CD4-positive, alpha-beta T cell (primary cell): ENCODE measurements around the gene GRHPR. TPM values are rescaled to one million over a fixed set of nuclear protein-coding genes. Genes with fewer than 3 reads are reported as not detected.

Source experiments
- ATAC-seq: fragments of 200-7000 bp; cut with Tn5 transposase; one replicate; pipeline ENCODE4 v1.10.0; 2022; ENCODE audit warnings: mild to moderate bottlenecking; ENCODE audit not compliant: poor library complexity
- CTCF ChIA-PET: fragments of 350-600 bp; sonication (Branson Sonifier 250); formaldehyde crosslinking; loops from one replicate; lab custom pipeline; 2021; ENCODE audit warnings: antibody characterized with exemption, inconsistent platforms; lab: Charles Lee
- POLR2A ChIA-PET: fragments of 350-600 bp; sonication (Branson Sonifier 250); formaldehyde crosslinking; loops from one replicate; lab custom pipeline; 2021; ENCODE audit warnings: antibody characterized with exemption, inconsistent platforms; lab: Charles Lee
- DNase-seq, 14 experiments: peaks; one replicate each; pipeline ENCODE4 v3.0.0-alpha.2; 2013 to 2020; ENCODE audit warnings: mixed read lengths in 2 of 14
- H3K27ac ChIP-seq, 2 donors: one replicate each; pipeline versions ENCODE4 v1.5.1 to v1.7.0; 2013; ENCODE audit warnings: low read length in 2 of 2, low read depth in 1 of 2, mild to moderate bottlenecking in 1 of 2
- H3K27me3 ChIP-seq, 2 experiments: 1 replicate in 1 of 2; 2 replicates in 1 of 2; pipeline versions ENCODE4 v1.6.1 to v1.7.0; 2013; ENCODE audit warnings: low read length in 2 of 2, control low read depth in 1 of 2, mild to moderate bottlenecking in 1 of 2, moderate library complexity in 1 of 2; ENCODE audit not compliant: insufficient read depth in 2 of 2, control insufficient read depth in 1 of 2
- H3K36me3 ChIP-seq: one replicate; pipeline ENCODE4 v1.6.1; 2013; ENCODE audit warnings: low read length, control low read depth; ENCODE audit not compliant: insufficient read depth
- H3K4me1 ChIP-seq: one replicate; pipeline ENCODE4 v1.6.1; 2013; ENCODE audit warnings: low read length, control low read depth; ENCODE audit not compliant: insufficient read depth
- H3K4me3 ChIP-seq: one replicate; pipeline ENCODE4 v1.5.1; 2013; ENCODE audit warnings: mild to moderate bottlenecking, low read length, moderate library complexity
- H3K9me3 ChIP-seq, 2 experiments: 1 replicate in 1 of 2; 2 replicates in 1 of 2; pipeline versions ENCODE4 v1.6.1 to v1.7.0; 2013; ENCODE audit warnings: low read length in 2 of 2, mild to moderate bottlenecking in 2 of 2, control low read depth in 1 of 2, moderate library complexity in 1 of 2; ENCODE audit not compliant: control insufficient read depth in 1 of 2, insufficient read depth in 1 of 2
- H3K27ac Mint-ChIP-seq: one replicate; pipeline ENCODE4 v1.8.0; 2020; ENCODE audit warnings: mixed read lengths
- H3K27me3 Mint-ChIP-seq: one replicate; pipeline ENCODE4 v1.8.0; 2021; ENCODE audit warnings: mixed read lengths
- H3K36me3 Mint-ChIP-seq: one replicate; pipeline ENCODE4 v1.8.0; 2021; ENCODE audit warnings: low read depth, mixed read lengths
- H3K4me1 Mint-ChIP-seq: one replicate; pipeline ENCODE4 v1.8.0; 2021; ENCODE audit warnings: low read depth, mixed read lengths
- H3K4me3 Mint-ChIP-seq: one replicate; pipeline ENCODE4 v1.8.0; 2020; ENCODE audit warnings: mild to moderate bottlenecking, mixed read lengths
- H3K9me3 Mint-ChIP-seq: one replicate; pipeline ENCODE4 v1.8.0; 2020; ENCODE audit warnings: mixed read lengths
- intact Hi-C, 2 experiments: fragments of 100-400 bp; cut with DNase I in 1 of 2; cut with micrococcal nuclease in 1 of 2; formaldehyde crosslinking; loops; one replicate each; pipeline versions ENCODE4 v1.15.1 to v1.9.0; 2023 to 2025; cut with DNase I, micrococcal nuclease
- total RNA-seq, 174 experiments: library from RNA in 2 of 174; stranded (reverse) in 2 of 174; gene quantifications; one replicate each; pipeline ENCODE4 v1.2.3 and lab custom pipeline; 2021 to 2026
- TF ChIP-seq, protein P1 (sequence below): fragments of 200-600 bp; IDR thresholded peaks from one replicate; pipeline ENCODE4 v1.8.0; 2022; ENCODE audit warnings: antibody characterized with exemption, mild to moderate bottlenecking

Gene GRHPR
- total RNA-seq, 2 experiments from 2014 or later = 29.0 to 29.6 TPM

DNA sequence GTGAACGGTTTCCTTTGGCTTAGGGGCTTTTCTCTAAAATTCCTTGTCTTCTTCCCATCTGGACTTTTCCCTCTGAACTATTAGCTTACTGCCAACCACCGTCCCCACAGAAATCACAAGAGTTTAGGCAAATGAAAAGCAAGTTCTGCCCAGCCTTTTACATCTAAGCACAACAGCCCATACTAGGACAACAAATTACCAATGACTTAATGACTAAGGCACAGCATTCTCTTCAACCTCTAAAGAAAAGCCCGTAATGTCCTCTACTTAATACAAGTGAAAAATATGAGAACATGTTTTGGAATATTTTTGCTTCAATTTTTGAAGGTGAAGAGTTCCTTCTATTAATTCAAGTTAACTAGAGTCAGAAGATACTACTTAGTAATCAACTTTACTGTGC lies 41.5 kb downstream of the GRHPR start:
- H3K27ac Mint-ChIP-seq = peak overlapping the region; percentile 92
- ATAC-seq (no peak), DNase-seq (no peak)
- H3K27me3 Mint-ChIP-seq = no peaks in the 10 kb centered on the region
- intact Hi-C loops = loop anchor here in 1 of 2 experiments (2.0 to 10.0 kb wide), 5 partner anchors 41 to 889 kb away; partner anchors contain the start of genes GRHPR and MELK
- Histone ChIP-seq H3K27ac (no peak overlapping the region), H3K9me3 (no peaks in the 10 kb centered on the region), H3K4me3 (peak overlapping the region; percentile 96), H3K4me1 (peaks cover 32% of the 10 kb centered on the region), H3K27me3 (no peaks in the 10 kb centered on the region), H3K36me3 (no peaks in the 10 kb centered on the region)
- TF ChIP-seq, protein P1, sequence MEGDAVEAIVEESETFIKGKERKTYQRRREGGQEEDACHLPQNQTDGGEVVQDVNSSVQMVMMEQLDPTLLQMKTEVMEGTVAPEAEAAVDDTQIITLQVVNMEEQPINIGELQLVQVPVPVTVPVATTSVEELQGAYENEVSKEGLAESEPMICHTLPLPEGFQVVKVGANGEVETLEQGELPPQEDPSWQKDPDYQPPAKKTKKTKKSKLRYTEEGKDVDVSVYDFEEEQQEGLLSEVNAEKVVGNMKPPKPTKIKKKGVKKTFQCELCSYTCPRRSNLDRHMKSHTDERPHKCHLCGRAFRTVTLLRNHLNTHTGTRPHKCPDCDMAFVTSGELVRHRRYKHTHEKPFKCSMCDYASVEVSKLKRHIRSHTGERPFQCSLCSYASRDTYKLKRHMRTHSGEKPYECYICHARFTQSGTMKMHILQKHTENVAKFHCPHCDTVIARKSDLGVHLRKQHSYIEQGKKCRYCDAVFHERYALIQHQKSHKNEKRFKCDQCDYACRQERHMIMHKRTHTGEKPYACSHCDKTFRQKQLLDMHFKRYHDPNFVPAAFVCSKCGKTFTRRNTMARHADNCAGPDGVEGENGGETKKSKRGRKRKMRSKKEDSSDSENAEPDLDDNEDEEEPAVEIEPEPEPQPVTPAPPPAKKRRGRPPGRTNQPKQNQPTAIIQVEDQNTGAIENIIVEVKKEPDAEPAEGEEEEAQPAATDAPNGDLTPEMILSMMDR = no peak
- peak overlapping the region; percentile 91 for H3K4me3 Mint-ChIP-seq
- H3K9me3 Mint-ChIP-seq = no peaks in the 10 kb centered on the region
- H3K4me1 Mint-ChIP-seq = peaks cover 40% of the 10 kb centered on the region
- peaks cover 20% of the 10 kb centered on the region for H3K36me3 Mint-ChIP-seq
- ChIA-PET CTCF (interaction anchor here (1.2 kb wide), 1 partner anchor 22 kb away, joined by 3 read pairs; no protein-coding TSS in a partner anchor), POLR2A (interaction anchor here (0.6 to 2.4 kb wide), 5 partner anchors 21 to 344 kb away, joined by 3 to 22 read pairs (median 4); partner anchors contain the start of genes GRHPR, POLR1E and ZCCHC7)

DNA sequence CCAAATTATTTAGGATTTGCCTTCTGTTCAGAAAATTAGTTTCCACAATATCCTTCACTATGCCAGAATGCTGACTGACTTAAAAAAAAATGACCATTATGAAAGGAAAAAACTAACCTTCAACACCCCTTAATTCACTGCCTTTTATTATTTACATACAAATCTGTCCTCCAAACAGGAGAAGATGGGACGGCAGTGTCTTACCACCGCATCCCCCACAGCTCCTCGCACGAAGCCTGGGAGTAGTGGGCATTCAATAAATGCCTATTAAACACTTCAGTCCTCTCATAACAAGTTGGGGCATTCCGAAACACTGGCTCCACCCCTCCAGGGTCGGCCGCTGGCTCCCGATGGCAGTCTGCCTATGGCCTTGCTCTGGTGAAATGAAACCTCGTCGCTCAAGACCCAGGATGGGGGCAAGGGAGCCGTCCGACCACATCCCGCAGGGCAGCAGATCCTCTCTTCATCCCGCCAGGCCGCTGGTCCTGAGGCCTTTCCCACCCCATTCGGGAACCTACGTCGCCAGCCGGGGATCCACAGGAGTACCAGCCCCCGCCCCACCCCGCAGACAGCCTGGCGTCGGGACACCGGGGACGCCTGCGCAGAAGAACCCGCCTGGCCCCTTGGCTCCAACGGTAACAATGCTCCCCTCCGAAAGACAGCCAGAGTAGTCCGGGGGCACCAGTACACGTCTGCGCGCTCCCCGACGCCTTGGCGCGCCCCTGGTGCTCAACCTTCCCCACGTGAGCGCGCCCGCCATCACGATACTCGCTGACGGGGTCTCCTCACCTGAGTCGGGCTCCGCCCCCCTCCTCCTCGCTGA lies 42.1 kb downstream of the GRHPR start:
- TF ChIP-seq, protein P1 = no peak
- Mint-ChIP-seq H3K27me3 (no peaks in the 10 kb centered on the region), H3K4me3 (peak overlapping the region; percentile 91), H3K27ac (peak overlapping the region; percentile 92), H3K36me3 (peaks cover 20% of the 10 kb centered on the region), H3K9me3 (no peaks in the 10 kb centered on the region), H3K4me1 (peaks cover 40% of the 10 kb centered on the region)
- ATAC-seq = peak; percentile 49
- DNase-seq = peak in 13 of 14 experiments; percentile 30 to 88 (median 57)
- Histone ChIP-seq H3K4me1 (peaks cover 32% of the 10 kb centered on the region), H3K36me3 (no peaks in the 10 kb centered on the region), H3K4me3 (peak overlapping the region; percentile 96), H3K27ac (peak overlapping the region; percentile 90 to 95), H3K27me3 (no peaks in the 10 kb centered on the region), H3K9me3 (no peaks in the 10 kb centered on the region)
- intact Hi-C loops = loop anchor here (1.0 to 10.0 kb wide), 10 partner anchors 21 to 1067 kb away; partner anchors contain the start of genes GRHPR (in 2 of the 2), MELK (in 1 of the 2), POLR1E (in 1 of the 2) and TOMM5 (in 1 of the 2)
- ChIA-PET POLR2A (interaction anchor here (0.5 to 2.5 kb wide), 9 partner anchors 21 to 345 kb away, joined by 3 to 52 read pairs (median 5); partner anchors contain the start of genes GRHPR, POLR1E, TOMM5 and ZCCHC7), CTCF (interaction anchor here (1.2 kb wide), 1 partner anchor 22 kb away, joined by 3 read pairs; no protein-coding TSS in a partner anchor)

DNA sequence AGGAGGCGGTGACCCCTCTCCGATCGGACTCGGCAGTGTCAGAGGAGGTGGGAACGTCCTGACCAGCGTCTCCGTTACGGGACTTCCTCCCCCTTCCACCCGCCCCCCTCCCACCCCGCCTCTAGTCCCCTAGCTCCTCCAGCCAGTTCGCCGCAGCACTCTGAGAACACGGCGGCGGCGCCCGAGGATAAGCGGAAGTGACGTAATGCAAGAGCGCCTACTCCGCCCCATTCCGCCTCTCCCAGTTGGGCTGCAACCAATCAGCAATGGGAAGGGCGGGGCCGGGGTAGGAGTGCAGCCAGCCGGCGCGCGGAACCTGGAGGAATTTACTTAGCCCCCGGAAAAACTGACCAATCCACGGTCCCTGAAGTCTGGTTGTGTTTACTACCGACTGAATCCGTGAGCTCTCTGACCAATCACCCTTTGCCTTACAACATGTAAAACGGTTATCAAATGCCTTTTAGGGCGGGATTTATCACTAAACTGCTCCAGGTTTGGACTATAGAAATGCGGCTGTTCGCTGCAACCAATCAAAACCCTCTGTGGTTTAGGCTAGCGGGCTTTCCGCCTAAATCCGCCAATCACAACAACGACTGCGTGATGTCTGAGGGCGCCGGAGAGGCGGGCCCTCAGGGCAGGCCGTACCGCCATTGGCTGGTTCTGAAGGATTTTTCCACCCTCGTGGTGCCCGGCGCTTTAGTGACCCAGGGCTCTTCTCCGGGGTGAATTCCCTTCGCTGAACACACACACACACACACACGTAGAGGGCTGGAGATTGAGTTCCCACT lies 42.9 kb downstream of the GRHPR start, which contains the start of gene ZBTB5:
Gene ZBTB5 (minus strand): TSS at position 202 of the 788 bp plus-strand sequence. CDS start 22,899 bp downstream, outside the sequence.
- Histone ChIP-seq H3K36me3 (no peaks in the 10 kb centered on the region), H3K4me3 (peak within 1 kb of the TSS; percentile 96), H3K9me3 (no peaks in the 10 kb centered on the region), H3K4me1 (peaks cover 31% of the 10 kb centered on the region), H3K27me3 (no peaks in the 10 kb centered on the region), H3K27ac (peak within 1 kb of the TSS; percentile 90 to 95)
- Mint-ChIP-seq H3K36me3 (peaks cover 20% of the 10 kb centered on the region), H3K4me3 (peak within 1 kb of the TSS; percentile 91), H3K9me3 (no peaks in the 10 kb centered on the region), H3K27me3 (no peaks in the 10 kb centered on the region), H3K27ac (peak within 1 kb of the TSS; percentile 92), H3K4me1 (peaks cover 40% of the 10 kb centered on the region)
- ATAC-seq (peak; percentile 80), DNase-seq (peak; percentile 97 to 100 (median 98))
- CTCF ChIA-PET = no interaction called here
- POLR2A ChIA-PET = interaction anchor here (0.5 to 2.5 kb wide), 12 partner anchors 9 to 386 kb away, joined by 3 to 52 read pairs (median 4); partner anchors contain the start of genes GRHPR, POLR1E, TOMM5 and ZCCHC7
- TF ChIP-seq, protein P1 = no peak
- intact Hi-C loops = loop anchor here (1.0 to 10.0 kb wide), 10 partner anchors 19 to 1068 kb away; partner anchors contain the start of genes GRHPR (in 2 of the 2), MELK (in 1 of the 2), POLR1E (in 1 of the 2) and TOMM5 (in 1 of the 2)
